GM12875 (cell line): ENCODE data around the gene LGI4.

Source experiments
- H3K4me3 ChIP-seq: one replicate; pipeline ENCODE4 v1.5.1; 2011; ENCODE audit warnings: low read depth, low read length, control low read depth
- CTCF ChIP-seq: IDR thresholded peaks from 2 replicates; pipeline ENCODE4 v1.5.1; 2011; ENCODE audit warnings: low read depth, mild to moderate bottlenecking, control low read depth, inconsistent platforms, low read length, moderate library complexity, borderline replicate concordance; ENCODE audit not compliant: insufficient read depth

LGI4 gene

DNA sequence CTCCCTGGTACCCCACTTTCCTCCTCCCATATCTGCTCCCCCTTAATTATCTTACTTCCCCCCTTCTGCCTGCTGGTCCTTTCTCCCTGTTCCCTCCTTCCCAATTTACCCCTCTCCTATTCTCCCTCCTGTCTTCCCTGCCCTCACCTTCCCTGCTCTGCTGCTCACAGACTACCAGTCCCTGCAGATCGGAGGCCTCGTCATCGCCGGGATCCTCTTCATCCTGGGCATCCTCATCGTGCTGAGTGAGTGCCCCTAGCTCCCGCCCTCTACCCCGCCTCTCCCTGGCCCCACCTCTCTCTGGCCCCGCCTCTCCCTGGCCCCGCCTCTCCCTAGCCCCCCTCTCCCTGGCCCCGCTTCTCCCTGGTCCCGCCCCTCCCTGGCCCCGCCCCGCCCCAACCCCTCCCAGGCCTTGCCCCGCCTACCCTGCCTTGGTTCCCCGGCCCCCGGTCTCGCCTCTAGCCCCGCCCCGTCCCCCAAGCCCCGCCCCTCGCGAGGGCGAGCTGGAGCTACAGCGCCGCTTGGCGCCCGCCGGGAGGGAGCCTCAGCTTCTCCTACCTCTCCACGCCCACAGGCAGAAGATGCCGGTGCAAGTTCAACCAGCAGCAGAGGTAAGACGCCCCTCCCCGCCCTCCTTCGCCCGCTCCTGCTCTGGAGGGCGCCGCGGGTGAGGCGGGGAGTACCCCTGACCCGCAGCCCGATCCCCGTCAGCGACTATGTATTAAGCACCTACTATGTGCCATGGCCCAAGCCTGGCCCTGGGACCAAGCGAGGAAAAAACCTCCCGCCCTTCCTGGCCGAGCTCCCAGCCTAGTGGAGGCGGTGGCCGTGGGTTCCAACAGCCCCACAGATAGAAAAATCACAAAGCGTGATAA lies 6.3 kb upstream of the LGI4 start:
- peak; percentile 66 for TF ChIP-seq CTCF
- H3K4me3 ChIP-seq, result peak overlapping the region; percentile 27

- no peak overlapping the region for H3K4me3 ChIP-seq
- TF ChIP-seq CTCF, result no peak
Measured at GRCh38 chr19:35140207-35140961, 5.5 kb upstream of the LGI4 start.

GRCh38 chr19:35138305-35138892 lies 3.5 kb upstream of the LGI4 start, which contains the start of gene FXYD1:
FXYD1 (plus strand) TSS chr19:35138824; CDS start chr19:35140080, 1,256 bp downstream.
- no peak within 1 kb of the TSS for H3K4me3 ChIP-seq
- no peak for TF ChIP-seq CTCF

DNA sequence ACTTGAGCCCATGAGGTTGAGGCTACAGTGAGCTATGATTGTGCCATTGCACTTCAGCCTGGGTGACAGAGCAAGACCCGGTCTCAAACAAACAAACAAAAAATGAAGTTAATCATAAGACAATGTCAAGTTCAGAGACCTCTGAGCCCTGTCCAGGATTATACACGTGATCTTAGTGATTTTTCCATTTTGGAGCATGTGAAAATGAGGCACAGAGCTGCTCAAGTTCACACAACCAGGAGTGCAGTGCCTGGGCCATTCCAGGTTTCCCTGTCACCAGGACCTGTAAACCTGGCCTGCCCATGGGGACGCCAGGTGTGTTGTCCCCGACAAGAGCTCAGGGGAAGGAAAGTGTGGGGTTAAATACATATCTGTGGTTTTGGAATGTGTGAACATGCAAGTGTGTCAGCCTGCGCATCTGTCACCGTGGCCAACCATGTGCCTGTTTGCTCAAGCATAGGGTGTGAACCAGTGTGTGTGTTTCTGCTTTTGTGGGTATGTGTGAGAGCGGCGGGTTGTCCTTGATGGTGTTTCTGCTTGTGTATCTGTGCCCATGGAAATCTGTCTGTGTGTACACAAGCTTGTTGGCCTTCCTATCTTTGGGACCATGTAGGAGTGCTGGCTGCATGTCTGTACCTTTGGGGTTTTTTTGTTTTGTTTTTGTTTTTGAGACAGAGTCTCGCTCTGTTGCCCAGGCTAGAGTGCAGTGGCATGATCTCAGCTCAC lies 2.3 kb upstream of the LGI4 start:
- no peak overlapping the region for H3K4me3 ChIP-seq
- TF ChIP-seq CTCF, result no peak

- TF ChIP-seq CTCF, result no peak
- no peak overlapping the region for H3K4me3 ChIP-seq
Measured at GRCh38 chr19:35136231-35136630, 1.4 kb upstream of the LGI4 start.

- TF ChIP-seq CTCF, result peak; percentile 89
- no peak overlapping the region for H3K4me3 ChIP-seq
Measured at GRCh38 chr19:35135389-35135909, 590 bp upstream of the LGI4 start.
